Measurements from ENCODE around the gene LITAFD.
"Not testable (repeated sequence)": the region's sequence is repeated elsewhere in the genome, so short reads cannot be mapped to it uniquely, and the experiment has no call there.

LITAFD gene

GRCh38 chr16:8899709-8900317 lies 17.7 kb downstream of the LITAFD start:
- no peak for DNase-seq

DNA sequence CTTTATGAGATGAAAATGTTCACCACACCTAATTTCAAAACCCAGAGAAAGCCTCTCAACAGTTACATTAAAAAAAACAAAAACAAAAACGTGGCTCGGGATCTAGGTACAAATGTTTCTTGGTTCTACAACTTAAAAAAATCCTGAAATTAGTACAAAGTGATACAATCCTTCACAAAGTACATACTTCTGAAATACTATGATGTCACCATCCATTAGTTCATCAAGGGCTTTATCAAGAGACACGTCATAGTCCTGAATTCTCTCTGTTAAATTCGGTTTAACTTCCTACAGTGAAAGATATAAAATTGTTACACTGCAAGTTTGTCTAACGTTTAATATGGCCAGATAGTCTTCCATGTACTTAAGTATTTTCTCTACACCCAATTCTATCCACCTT lies 18.2 kb downstream of the LITAFD start:
- no peak for DNase-seq

GRCh38 chr16:8901320-8901861 lies 19.2 kb downstream of the LITAFD start:
- no peak for DNase-seq

- DNase-seq: no peak
Observed at GRCh38 chr16:8903004-8903403, 20.9 kb downstream of the LITAFD start.

DNA sequence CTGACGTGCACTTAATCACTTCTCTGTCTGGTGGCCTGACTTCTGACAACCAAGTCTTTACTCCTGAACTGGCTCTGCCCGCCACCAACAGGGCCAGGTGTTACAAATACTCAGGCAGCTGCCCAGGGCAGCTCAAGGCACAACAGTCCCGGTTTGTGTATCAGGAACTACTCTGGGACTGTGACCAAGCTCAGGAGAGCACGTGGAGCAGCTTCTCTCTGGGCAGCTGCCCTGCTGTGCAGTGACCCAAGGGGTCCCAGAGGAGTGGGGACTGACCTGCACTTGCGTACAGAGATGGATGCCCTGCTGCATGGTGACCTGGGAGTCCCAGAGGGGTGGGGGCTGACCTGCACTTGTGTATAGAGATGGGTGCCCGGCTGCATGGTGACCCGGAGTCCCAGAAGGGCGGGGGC lies 21.9 kb downstream of the LITAFD start:
- DNase-seq: no peak

DNA sequence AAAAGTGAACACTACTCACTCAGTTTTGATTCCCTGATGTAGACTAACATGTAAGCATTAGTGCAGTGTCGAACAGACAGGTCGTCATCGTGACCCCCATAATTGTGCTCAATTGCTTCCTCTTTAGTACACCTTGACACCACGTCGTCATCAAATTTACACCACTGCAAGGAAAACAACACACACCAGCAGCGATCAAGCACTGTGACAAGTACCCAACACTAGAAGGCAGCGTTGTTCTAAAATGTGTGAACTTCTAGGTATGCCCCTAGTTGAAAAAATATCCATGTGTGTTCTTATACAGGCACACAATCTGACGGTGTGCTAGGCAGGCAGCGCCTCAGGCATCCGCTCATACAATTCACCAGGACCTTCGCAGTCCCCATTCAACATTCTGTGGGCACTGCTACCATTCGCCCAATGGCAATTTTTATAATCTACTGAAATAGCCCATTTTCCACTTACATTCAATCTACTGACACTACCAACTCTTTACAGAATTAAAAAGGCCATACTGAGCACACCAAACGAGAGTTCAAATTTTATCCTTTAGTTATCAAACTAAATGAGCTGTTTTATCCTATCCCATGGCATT lies 23.1 kb downstream of the LITAFD start:
- DNase-seq: no peak

- no peak for DNase-seq
Observed at GRCh38 chr16:8905795-8906591, 23.8 kb downstream of the LITAFD start.

- no peak for DNase-seq
Observed at GRCh38 chr16:8907096-8907495, 24.9 kb downstream of the LITAFD start.

DNA sequence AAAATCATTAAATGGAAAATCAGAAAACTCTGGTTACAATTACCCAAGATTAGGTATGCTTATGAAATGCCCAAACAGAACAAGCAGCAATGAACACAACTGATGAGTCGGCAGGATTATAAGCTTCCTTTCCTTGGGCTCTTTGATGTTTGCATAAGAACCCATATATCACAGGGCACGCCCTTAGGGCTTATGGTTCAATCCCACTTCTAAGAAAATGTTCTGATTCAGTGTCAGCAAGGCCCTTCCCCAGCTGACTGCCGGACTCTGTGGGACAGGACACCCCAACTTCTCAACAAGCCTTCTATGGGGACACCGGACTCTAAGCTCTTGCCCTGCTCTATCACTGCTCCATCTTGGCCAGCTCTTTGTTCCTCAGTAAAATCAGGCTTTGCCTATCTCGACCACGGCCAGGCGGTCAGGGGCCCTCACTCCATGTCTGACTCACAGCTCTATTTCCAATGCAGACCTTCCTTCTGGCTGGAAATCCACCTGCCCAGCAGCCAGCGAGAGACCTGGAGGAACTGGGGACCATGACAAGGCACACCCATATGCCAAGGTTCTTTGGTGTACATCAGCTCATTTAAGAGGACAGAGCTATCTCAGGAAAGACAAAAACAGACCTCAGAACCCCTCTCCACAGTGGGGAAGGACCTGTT lies 26.8 kb downstream of the LITAFD start:
- DNase-seq: no peak

GRCh38 chr16:8910811-8911210 lies 28.7 kb downstream of the LITAFD start:
- no peak for DNase-seq

- no peak for DNase-seq
Observed at GRCh38 chr16:8912793-8913192, 30.6 kb downstream of the LITAFD start.

DNA sequence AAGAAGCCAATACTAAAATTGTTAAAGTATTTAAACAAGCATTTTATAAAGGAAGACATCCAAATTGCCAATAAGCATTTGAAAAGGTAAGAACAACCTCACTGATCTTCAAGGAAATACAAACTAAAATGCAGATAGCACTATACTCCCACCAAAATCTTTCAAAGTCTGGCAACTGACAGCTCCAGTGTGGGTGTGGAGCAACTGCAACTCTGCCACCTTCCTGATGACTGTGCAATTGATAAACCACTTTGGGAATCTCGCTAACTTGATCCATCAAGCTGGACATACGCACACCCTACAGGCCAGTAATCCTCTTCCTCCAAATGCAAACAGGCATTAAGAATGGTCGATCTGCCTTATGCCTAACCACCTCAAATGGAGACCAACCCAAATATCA lies 31.9 kb downstream of the LITAFD start:
- no peak for DNase-seq

DNA sequence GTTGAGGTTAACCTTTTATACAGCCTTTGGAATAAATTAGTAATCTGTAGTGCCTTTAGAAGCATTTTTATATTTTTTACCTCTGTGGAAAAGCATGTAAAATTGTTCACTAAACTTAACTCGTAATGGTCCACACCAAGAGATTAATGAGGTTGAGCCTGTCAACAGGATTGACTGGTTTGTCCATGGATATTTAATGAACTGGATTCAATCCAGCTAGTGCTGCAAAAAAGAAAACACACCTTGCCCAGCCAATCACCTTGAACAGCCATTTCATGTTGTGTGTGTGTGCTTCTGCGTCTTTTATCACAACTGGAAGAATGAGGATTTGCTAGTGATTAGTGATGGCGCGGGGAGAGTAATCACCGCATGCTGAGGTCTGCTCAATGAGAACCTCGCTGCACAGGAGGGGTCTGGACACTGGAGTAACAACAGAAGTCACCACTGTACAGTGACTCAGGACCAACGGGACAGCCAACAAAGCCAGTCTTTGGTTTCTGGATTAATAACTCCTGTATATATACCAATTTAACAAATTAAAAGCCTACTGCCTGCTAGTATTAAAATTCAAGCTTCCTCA lies 33.7 kb downstream of the LITAFD start:
- DNase-seq: no peak

DNA sequence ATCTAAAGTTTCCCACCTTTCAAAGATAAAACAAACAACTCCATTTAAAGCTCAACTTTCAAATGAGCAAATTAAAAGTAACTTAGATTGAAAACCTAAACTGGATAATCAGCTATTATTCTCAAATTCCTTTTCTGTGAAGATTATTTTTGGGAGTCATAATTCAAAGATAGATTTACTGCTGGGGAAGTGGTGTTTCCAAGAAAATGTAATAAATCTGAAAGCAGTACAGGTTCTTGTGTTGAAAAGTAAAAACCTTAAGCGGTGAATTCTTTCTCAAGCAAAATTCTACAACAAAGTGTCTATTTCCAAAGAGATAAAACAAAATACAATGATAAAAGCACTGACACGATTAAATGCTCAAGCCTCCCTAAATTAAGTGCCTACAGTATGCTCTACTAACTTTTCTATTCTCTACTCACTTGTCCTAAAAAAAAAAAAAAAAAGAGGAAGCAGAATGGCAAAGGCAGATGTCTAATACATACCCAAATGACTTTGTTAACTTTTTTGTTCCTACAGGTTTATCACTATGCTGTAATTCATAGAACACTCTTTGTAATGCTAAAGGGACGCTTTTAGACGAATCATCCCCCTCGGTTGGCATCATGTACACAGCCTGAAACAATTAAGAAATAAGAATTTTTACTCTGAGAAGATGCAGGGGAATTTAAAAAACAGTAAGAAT lies 34.5 kb downstream of the LITAFD start:
- DNase-seq: no peak

- DNase-seq: not testable (repeated sequence)
Observed at GRCh38 chr16:8917336-8917735, 35.2 kb downstream of the LITAFD start.

DNA sequence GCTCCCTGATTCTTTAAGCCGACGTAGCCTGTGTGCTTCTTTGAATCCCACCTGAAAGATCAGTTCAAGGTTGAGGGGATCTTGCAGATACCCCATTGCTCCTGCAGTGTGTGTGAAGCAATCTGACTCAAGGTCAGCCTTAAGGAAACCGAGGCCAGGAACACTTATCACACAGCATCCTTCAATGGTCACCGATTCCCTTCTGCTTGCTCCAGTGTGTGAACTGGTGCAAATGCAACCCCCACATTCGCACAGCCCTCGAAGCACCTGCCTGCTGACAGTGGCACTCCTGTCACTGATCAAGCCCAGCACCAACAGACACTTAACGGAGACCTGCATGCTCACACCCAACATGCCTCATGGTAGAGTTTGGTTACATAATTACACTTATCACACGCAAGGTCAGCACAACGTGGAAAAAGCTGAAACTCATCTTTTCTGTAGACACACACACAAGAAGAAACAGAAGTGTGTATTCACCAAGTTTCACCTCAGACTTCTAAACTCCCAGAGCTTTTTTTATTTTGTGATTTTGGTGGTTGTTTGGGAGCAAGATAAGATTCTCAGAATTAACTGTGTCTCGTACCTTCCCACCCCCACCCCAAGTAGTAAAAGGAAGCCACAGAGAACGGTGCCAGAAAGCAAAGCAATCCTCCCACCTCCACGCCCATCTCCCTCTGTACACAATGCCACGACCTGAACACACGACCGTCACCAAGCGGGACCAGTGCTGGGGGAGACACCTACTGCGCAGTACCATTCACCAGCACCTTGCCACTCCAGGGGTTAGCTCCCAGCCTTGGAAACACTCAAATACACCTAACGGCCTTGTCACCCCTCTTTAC lies 37.2 kb downstream of the LITAFD start:
- no peak for DNase-seq

- DNase-seq: no peak
Observed at GRCh38 chr16:8919934-8920462, 37.8 kb downstream of the LITAFD start.

DNA sequence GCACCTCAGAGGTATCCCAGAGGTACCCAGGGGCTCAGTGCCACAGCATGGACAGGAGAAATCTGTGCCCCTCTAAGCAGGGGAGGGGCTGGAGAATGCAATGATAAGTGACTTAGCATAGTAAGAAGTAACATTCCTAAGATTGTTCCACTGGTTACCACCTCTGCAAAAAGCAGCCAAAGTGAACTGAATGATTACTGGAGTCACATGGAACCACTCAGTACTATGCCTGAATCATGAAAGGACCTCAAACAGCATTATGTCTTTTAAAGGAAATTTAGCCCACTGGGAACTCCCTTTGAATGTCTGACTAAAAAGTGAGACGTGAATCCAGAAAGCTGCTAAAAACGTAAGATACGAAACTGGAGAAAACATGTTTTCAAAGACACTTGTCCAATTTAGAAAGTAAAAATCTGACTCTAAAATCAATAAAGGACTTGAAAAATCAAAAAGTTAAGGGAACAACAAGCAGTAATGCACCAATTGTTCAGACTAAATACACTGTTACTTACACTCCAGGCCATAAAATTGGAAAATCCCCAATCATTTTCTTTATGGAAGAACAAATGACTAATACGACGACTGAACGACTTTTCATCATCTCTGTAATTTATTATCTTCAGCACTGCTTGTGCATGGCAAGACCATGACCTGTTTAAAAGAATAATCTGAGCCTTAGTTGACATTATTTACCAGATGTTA lies 38.6 kb downstream of the LITAFD start:
- DNase-seq: no peak

DNA sequence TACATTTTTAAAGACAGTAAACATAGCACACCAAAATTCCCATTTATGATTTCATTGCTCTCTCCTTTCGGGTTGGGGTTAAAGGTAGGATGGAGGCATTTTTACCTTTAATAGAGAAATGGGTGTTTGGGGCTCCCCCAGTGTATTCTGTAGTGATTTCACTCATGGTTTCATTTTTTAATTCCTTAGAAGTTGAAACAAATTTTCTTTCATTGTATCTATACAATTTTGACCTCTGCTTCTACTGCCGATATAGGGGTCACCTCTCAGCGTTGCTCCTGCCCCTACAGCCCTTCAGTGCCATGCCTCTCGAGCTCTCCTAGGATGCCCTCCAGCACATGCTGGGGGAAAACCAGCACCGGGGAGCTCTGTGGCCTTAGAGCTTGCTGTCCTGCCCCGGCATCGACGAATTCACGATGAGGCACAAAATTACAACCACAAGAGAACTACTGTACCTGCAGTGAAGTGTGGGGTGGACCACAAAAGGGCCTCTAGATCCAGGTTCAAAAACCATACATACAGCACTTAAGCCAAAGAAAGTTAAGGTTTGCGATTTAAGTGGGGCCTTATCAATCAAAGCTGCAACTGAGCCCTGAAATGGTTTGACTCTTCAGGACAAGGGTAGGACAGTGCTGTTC lies 39.3 kb downstream of the LITAFD start:
- DNase-seq: no peak

- DNase-seq: no peak
Observed at GRCh38 chr16:8923199-8923598, 41.0 kb downstream of the LITAFD start.
